Activated CD8-positive, alpha-beta memory T cell treated with anti-CD3 and anti-CD28 coated beads for 36 hours (primary cell): ENCODE measurements around the gene TCF19. TPM values are rescaled to one million over a fixed set of nuclear protein-coding genes. Genes with fewer than 3 reads are reported as not detected.

Experiments
- CTCF ChIA-PET: fragments of 350-600 bp; sonication (Branson Sonifier 250); formaldehyde crosslinking; loops from one replicate; lab custom pipeline; 2021; ENCODE audit warnings: antibody characterized with exemption; lab: Charles Lee
- POLR2A ChIA-PET: fragments of 350-600 bp; sonication (Branson Sonifier 250); formaldehyde crosslinking; loops from one replicate; lab custom pipeline; 2021; ENCODE audit warnings: antibody characterized with exemption; lab: Charles Lee
- total RNA-seq, 2 experiments: library from RNA; stranded (reverse); gene quantifications; one replicate each; pipeline ENCODE4 v1.2.3, GENCODE V29; 2021

Gene TCF19
- total RNA-seq, 2 experiments from 2014 or later = 98.1 to 103 TPM

DNA sequence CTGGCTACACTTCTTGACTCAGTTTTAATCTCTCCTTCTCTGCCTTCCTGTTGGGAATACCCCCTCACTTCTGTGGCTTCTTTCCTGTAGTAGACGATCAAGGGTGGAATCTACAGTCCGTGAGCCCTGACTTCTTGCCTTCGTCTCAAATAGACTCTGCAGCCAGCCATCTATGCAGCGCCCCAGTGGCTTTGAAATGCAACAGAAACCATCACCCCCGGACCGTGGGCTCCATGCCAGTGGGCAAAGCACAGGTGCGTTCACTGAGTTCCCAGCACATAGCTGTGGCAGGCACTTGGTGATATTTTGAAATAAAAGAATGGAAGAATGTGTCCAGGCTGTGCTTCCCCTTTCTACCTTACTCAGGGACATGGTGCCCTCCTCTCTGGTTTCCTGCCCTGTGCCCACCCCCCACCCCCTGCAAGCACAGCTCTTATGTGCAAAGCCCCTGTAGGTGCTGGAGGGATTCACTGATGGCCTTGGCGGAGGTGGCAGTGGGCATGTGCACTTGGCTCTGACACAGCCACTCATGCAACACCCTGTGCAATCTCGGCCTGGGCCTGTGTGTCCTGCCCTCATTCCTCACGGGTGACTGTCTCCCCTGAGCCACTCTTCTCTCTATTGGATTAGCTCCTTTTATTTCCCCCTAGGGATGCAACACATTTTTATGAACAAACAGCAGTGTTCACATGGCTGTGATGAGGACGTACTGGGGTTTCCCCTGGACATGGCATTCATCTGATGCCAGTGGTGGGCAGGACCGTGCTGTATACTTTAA, 32.6 kb upstream of the TCF19 start:
- CTCF ChIA-PET = interaction anchor here (0.6 to 1.1 kb wide), 2 partner anchors 12 to 241 kb away, joined by 3 read pairs; no protein-coding TSS in a partner anchor
- POLR2A ChIA-PET = no interaction called here

DNA sequence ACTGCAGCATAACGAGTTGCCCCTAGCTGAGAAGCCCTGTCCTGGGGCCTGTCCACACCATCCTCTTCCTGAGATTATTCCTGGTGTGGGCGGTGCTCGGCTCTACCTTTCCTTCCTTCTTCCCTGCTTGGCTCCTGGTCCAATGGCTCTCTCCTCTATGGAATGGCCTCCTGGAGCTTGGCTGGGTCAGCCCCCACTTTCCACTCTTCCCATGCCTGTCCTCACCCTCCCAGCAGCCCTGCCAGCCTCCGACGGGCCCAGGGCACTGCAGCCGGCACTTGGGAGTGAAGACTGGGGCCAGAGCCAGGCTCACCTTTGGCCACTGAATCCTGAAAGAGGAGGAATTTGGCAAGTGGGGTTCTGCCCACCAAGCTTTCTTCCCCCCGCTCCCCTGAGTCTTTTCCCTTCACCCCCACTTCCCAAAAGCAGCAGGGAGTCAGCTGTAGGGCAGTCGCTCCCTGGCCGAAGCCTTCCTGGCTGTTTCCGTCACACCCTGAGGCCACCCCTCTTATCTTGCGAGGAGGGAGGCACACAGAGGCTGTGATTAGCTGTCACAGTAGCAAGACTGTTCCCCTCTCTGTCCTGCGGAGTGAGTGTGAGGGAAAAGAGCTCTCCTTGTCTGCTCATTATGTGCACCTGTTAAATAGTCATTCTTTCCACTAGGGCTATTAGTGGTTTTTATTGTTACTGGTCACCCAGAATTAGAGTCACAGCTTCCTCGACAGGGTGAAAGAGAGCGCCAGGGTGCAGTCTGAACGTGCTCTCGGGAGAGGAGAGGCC, 31.8 kb upstream of the TCF19 start:
- ChIA-PET CTCF (interaction anchor here (0.6 to 1.4 kb wide), 5 partner anchors 11 to 374 kb away, joined by 3 read pairs; no protein-coding TSS in a partner anchor), POLR2A (no interaction called here)

DNA sequence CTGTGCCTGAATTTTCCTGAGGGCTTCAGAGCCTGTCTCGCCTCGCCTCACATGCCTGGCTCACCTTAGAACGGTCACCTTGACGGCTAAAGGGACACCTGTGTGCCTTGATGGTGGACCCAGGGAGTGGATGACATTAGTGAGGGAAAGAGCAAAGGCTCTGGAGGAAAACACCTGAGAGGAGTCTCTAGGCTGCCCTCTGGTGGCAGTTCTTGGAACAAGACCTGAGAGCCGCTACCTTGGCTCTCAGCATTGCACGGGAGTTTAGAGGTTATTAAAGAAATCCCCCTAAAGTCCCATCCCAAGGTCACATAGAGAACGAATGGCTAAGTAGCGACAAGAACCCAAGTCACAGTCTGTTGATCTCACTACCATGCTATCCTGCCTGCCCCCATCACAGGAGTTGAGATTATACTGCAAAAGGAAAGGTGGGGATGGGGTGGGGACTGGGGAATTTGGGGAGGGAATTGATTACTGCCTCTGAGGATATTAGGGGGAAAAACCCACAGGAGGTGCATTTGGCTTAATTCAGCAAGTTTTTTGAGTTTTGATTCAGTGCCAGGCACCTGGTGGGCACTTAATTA, 30.2 kb upstream of the TCF19 start:
- POLR2A ChIA-PET = no interaction called here

DNA sequence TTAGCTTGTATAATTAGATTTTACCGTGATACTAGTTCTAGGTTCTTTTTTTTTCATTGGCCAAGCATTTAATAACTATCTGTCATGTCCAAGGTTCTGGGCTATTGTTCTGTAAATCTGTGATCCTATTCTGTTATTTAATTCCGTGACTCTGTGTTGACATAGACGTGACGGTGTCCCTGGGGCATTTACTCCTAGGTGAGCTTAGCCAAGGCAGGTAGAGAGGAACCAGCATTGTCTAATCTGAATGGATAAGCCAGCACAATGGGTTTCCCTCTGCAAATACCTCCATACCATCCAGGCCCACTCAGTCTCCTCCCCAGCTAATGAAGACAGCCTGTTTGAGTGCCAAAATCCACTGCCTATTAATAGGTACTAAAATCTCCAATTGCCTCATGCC, 29.3 kb upstream of the TCF19 start:
- POLR2A ChIA-PET = no interaction called here
- CTCF ChIA-PET = interaction anchor here (0.6 to 1.8 kb wide), 4 partner anchors 8 to 248 kb away, joined by 3 to 6 read pairs (median 5); no protein-coding TSS in a partner anchor

More for the DNA sequence above, 30.2 kb upstream of the TCF19 start:
- CTCF ChIA-PET = interaction anchor here (0.6 to 1.8 kb wide), 6 partner anchors 8 to 376 kb away, joined by 3 to 6 read pairs (median 4); no protein-coding TSS in a partner anchor

DNA sequence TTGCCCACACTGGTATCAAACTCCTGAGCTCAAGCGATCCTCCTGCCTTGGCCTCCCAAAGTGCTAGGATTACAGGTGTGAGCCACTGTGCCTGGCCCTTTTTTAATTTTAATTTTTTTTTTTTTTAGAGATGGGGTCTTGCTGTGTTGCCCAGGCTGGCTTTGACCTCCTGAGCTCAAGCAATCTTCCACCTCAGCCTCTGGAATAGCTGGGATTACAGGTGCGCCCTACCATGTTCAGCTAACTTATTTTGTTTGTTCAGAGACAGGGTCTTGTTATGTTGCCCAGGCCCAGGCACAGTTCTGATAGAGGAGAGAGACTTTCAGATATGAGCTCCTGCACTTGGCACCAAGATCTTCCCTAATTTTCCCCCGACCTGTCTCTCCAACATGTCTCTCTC, 27.6 kb upstream of the TCF19 start:
- CTCF ChIA-PET = interaction anchor here (1.1 to 1.8 kb wide), 4 partner anchors 13 to 268 kb away, joined by 3 to 6 read pairs (median 4); no protein-coding TSS in a partner anchor
- POLR2A ChIA-PET = interaction anchor here (0.7 kb wide), 1 partner anchor 49 kb away, joined by 7 read pairs; no protein-coding TSS in a partner anchor

DNA sequence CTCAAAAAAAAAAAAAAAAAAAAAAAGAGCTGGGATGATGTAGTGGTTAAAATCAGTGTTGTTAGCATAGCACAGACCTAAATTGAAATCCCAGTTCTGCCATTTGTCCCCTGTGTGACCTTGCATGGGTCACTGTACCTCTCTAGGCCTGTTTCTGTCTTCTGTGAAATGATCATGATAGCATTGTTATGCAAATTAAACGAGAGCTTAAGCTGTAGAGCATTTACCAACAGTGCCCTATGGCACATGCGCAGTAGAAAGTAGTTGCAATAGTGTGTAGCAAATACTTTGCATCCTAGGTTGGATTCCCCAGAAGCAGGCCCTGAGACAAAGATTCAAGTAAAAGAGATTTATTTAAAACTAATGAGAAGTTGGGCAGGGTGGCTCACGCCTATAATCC, 26.8 kb upstream of the TCF19 start:
- ChIA-PET POLR2A (no interaction called here), CTCF (no interaction called here)

DNA sequence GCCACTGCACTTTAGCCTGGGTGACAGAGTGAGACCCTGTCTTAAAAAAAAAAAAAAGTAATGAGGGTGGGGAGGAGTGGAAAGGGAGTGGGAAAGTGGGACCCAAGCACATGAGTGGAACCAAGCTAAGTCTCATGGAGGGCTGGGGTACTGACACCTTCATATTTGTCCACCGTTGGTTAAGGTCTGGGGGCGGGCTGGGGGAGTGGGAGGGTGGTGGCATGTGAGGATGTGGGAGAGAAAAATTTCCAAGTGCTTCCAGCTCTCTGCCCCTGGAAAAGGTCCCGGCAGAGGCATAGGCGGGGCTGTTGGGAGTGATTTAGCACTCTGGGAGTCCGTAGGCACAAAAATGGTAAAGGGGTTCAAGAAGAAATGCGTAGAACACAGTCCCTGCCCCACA, 25.6 kb upstream of the TCF19 start:
- ChIA-PET CTCF (interaction anchor here (0.5 to 1.5 kb wide), 2 partner anchors 56 to 60 kb away, joined by 3 to 5 read pairs; no protein-coding TSS in a partner anchor), POLR2A (interaction anchor here (0.5 to 0.7 kb wide), 3 partner anchors 177 to 379 kb away, joined by 4 to 6 read pairs (median 4); no protein-coding TSS in a partner anchor)

DNA sequence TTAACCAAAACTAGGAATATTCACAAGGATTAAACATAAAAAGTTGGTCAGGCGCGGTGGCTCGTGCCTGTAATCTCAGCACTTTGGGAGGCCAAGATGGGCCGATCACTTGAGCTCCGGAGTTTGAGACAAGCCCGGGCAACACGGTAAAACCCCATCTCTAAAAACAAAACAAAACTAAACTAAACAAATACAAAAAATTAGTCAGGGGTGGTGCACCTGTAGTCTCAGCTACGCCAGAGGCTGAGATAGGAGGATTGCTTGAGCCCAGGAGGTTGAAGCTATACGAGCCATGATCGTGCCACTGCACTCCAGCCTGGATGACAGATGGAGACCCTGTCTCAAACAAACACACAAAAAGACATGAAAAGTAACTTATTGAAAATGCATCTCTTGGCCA, 22.7 kb upstream of the TCF19 start:
- POLR2A ChIA-PET = no interaction called here
- CTCF ChIA-PET = interaction anchor here (0.8 to 1.3 kb wide), 2 partner anchors 8 to 231 kb away, joined by 3 to 4 read pairs; no protein-coding TSS in a partner anchor

DNA sequence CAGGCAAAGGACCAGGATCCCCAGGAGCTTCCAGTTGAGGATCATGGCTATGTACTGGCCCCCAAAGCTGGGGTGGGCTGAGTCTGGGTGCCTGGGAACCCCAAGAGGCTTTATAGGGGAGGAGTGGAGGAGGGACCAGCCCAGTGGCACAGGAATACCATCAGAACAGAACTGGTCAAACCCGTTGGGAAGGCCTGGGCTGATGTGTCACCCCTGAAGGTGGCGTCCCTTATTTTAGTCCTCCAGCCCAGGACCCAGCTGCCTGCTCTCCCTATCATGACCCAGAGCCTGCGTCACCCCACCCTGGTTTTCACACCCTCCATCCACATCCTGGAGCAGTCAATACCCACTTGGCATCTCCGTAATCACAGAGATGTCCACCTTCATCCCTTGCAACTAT, 19.4 kb upstream of the TCF19 start, which contains the start of gene PSORS1C2:
Gene PSORS1C2 (minus strand): TSS at position 85 of the 400 bp plus-strand sequence. CDS start 40 bp downstream, at position 45.
- CTCF ChIA-PET = interaction anchor here (0.6 to 3.2 kb wide), 6 partner anchors 8 to 236 kb away, joined by 3 to 18 read pairs (median 4); no protein-coding TSS in a partner anchor
- POLR2A ChIA-PET = no interaction called here

DNA sequence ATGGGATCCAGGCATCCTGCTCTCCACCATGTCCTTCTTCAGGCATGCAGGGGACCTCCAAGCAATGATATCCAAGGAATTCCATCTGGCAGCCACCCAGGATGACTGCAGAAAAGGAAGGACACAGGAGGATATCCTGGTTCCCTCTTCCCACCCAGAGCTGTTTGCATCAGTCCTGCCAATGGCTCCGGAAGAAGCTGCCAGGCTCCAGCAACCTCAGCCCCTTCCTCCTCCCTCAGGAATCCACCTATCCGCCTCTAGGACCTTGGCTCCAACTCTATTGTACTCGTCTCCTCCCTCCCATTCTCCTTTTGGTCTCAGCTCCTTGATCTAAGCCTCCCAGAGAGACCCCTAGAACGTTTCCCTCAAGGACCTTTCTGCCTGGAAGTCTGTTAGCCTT, 18.8 kb upstream of the TCF19 start:
- ChIA-PET CTCF (interaction anchor here (0.9 to 3.2 kb wide), 3 partner anchors 11 to 236 kb away, joined by 3 to 18 read pairs (median 6); no protein-coding TSS in a partner anchor), POLR2A (no interaction called here)

DNA sequence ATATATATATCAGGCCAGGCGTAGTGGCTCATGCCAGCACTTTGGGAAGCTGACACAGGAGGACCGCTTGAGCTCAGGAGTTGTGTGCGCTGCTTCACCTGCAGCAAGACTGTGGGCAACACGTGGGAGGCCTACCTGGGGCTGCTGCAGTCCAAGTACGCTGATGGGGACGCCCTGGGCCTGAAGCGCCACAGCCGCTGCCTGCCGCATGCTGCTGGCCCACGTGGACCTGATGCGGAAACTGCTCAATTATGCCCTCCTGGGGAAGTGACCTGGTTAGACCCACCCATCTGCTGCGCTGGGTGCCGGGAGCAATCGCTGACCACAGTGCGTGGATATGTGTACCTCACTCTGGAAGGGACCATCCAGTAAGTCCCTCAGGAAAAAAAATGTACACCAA, 17.7 kb upstream of the TCF19 start:
- CTCF ChIA-PET = no interaction called here

DNA sequence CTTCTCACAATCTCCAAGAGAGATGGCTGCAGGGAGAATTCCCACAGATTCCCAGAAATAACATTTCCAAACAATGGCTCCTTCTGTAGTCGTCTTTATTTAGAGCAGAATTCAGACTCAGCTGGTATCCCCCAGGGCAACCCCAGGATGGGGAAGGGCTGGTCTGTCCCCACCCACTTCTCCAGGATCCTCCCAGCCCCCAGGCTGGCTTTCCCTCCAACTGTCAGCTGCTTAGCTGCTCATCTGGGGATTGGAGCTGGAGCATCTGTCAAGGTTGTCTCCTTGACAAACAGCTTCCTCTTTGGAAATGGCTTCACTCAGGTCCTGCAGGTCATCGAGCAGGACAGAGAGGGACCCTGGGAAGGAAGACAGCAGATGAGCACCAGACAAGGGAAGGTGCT, 16.0 kb upstream of the TCF19 start:
- ChIA-PET POLR2A (no interaction called here), CTCF (interaction anchor here (1.1 to 1.3 kb wide), 2 partner anchors 18 to 50 kb away, joined by 3 to 5 read pairs; no protein-coding TSS in a partner anchor)

More for the DNA sequence above, 17.7 kb upstream of the TCF19 start:
- POLR2A ChIA-PET = no interaction called here

DNA sequence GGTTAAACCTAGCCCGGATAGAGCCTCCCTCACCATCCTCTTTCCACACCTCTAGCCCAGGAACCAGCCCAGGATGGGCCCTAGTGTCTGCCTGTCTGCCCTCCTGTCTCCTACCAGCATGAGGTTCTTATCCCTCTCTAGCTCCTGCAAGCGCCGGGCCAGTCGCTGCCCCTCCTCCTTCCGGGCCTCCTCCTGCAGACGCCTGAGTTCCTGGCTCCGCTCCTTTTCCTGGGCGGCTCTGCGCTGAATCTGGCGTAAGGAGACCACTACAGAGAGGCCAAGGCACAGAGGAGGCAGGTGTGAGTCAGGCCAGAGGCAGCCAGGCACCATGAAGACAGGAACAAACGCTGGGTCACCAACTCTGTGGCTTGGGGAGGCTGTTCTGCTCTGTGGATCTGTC, 15.2 kb upstream of the TCF19 start:
- POLR2A ChIA-PET = no interaction called here
- CTCF ChIA-PET = interaction anchor here (1.5 kb wide), 1 partner anchor 13 kb away, joined by 6 read pairs; no protein-coding TSS in a partner anchor

DNA sequence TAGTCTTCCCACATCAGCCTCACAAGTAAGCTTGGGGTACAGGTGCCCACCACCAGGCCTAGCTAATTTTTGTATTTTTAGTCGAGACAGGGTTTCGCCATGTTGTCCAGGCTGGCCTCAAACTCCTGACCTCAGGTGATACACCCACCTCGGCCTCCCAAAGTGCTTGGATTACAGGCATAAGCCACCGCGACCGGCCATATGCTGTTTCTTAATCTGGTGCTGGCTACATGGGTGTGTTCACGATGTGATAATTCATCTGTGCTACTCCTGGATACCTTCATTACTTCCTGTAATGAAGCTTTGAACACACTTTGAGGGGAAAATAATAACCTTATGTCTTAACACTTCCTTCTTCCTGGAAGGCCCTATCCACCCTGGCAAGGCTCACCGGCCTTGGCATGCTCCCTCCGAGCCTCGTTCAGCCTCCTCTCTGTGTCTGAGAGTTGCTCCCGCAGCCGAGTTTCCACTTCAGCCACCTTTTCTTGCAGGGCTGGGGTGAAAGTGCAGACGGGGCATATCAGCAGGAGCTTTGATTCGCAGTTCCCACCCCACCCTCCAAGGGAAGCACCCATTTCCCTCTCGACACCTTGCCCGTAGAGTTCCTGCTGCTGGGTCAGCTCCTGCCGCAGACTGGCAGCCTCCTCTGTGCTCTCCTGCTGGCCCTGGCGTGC, 14.0 kb upstream of the TCF19 start:
- CTCF ChIA-PET = interaction anchor here (1.5 kb wide), 1 partner anchor 14 kb away, joined by 6 read pairs; no protein-coding TSS in a partner anchor
- POLR2A ChIA-PET = no interaction called here

DNA sequence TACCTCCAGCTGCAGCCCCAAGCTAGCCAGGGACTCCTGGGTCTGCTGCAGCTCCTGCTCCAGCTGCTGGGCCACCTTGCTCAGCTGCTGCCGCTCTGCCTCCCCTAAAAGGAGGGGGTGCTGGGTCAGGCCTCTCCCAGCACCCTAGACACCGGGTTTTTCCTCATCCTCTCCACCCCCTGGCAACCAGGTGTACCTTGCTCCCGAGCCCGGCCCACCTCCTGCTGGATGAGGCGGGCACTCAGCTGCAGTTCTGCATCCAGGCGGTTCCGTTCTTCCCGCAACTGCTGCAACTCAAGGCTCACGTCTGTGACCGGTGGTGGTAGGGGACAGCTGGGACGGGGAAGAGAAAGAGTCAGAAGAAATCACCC, 13.4 kb upstream of the TCF19 start:
- CTCF ChIA-PET = no interaction called here

DNA sequence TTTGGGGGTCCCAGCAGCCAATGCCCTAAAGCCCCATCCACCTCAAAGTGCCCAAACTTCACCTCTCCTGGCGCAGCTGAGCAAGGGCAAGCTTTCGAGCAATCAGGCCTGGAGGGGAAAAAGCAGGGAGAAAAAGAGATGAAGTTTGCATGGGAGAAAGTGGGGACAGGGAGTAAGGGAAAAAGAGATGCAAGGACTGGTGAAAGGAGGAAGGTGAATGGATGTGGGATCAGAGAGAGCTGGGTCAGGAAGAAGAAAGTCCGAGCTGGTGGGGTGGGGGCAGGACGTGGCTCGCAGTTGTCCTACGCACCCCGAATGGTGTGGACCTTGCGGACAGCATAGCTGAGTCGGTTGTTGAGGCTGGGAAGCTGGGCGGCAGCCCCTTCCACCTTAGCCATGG, 13.0 kb upstream of the TCF19 start:
- ChIA-PET POLR2A (no interaction called here), CTCF (no interaction called here)

More for the DNA sequence above, 13.4 kb upstream of the TCF19 start:
- POLR2A ChIA-PET = no interaction called here

DNA sequence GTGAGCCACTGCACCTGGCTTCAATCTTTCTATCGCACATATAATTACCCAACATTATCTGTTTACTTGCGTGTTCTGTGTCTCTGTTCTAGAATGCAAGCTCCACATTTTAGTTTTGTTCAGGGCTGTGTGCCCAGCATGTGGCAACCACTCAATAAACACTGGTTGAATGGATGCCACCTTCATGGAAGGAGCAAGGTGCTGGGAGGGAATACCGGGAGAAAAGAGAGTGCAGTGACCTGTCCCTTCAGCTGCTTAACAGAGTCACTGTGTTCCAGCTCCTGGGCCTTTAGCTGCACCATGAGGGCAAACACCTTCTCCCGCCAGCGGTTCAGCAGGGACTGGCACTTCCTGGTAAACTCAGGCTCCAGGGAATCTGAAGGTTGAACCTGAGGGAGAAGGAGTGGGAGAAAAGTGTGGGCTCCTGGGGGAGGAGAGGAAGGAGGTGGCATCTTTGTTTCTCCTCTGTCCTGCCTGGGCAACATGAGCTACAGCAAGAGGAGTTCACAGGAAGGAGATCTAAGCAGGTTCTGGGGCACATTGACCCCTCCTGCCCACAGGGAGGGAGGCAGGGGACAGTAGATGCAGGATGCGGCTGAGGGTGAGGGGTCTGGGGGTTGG, 8.5 kb upstream of the TCF19 start:
- CTCF ChIA-PET = interaction anchor here (0.5 to 2.1 kb wide), 2 partner anchors 11 to 413 kb away, joined by 3 to 6 read pairs; partner anchors contain the start of gene PSORS1C2

DNA sequence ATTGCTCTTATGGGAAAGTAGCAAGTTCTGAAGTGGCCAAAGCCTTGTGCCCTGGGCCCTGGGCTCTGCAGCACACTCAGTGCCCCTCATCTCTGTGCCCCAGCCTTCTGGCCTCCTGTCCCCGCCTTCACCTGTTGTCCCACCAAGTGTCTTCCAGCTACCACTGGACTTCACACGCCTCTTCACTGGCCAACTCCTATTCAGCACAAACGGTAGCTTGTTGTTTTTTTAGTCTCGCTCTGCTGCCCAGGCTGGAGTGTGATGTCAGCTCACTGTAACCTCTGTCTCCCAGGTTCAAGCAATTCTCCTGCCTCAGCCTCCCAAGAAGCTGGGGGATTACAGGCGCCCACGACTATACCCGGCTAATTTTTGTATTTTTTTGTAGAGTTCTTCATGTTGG, 5.6 kb upstream of the TCF19 start:
- ChIA-PET POLR2A (no interaction called here), CTCF (interaction anchor here (0.6 kb wide), 1 partner anchor 407 kb away, joined by 3 read pairs; no protein-coding TSS in a partner anchor)

More for the DNA sequence above, 8.5 kb upstream of the TCF19 start:
- POLR2A ChIA-PET = no interaction called here
